ENCODE data around the gene RIT2.

RIT2 gene

DNA sequence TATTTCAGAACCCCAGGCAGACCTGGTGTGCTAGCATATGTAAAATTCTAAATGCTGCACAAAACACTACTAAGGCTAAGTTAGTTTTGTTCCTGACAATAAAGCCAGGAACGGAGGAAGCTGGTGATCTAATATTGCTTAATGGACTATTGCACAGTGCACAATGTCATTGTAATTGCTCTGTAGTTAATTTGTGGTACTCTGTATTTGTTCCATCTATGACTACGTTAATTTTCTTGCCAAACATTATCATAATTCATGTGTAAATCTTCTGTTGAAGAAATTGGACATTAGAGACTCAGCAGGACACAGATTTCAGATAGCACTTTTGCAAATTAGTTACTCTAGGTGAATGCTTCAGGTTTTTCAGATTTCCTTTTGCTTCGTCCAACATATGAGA, 232.3 kb downstream of the RIT2 start:
- Histone ChIP-seq H4K20me1 (ENCODE audit: insufficient read depth) (no peaks in the 10 kb centered on the region), H3K79me2 (ENCODE audit: insufficient read depth, low read depth) (no peaks in the 10 kb centered on the region), H3K9ac (no peak overlapping the region), H3K4me1 (ENCODE audit: low read depth, poor library complexity, severe bottlenecking) (no peaks in the 10 kb centered on the region), H3K4me3 (IDR thresholded peaks at IDR 0.05; ENCODE audit: insufficient read depth, low read depth, low read length) (no peak overlapping the region), H2AFZ (ENCODE audit: low read depth) (no peak overlapping the region), H3K36me3 (ENCODE audit: insufficient read depth) (no peaks in the 10 kb centered on the region), H3K4me2 (no peak overlapping the region), H3K27me3 (ENCODE audit: insufficient read depth, low read depth) (no peaks in the 10 kb centered on the region), H3K27ac (no peak overlapping the region)
- TF ChIP-seq, protein P1, sequence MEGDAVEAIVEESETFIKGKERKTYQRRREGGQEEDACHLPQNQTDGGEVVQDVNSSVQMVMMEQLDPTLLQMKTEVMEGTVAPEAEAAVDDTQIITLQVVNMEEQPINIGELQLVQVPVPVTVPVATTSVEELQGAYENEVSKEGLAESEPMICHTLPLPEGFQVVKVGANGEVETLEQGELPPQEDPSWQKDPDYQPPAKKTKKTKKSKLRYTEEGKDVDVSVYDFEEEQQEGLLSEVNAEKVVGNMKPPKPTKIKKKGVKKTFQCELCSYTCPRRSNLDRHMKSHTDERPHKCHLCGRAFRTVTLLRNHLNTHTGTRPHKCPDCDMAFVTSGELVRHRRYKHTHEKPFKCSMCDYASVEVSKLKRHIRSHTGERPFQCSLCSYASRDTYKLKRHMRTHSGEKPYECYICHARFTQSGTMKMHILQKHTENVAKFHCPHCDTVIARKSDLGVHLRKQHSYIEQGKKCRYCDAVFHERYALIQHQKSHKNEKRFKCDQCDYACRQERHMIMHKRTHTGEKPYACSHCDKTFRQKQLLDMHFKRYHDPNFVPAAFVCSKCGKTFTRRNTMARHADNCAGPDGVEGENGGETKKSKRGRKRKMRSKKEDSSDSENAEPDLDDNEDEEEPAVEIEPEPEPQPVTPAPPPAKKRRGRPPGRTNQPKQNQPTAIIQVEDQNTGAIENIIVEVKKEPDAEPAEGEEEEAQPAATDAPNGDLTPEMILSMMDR (conservative IDR thresholded peaks at IDR 0.05; ENCODE audit: low read depth, low read length), result no peak

DNA sequence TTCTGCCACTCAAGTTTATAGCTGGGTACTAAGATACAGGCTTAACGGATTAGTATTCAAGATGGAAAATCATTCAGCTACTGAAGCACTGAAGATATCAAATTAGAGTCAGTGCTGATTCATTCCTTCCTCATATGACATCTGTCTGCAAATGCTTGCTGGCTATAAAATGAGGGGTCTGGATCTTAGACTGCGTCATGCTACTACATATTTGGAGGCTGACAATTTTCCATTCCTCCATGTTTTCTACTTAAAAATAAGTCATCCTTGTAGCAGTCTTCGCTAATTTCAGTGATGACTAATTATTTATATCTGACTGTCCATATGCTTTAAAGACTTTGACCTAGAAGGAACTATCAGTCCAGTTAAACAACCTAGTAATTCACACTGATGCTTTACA, 233.4 kb downstream of the RIT2 start:
- Histone ChIP-seq H3K79me2 (ENCODE audit: insufficient read depth, low read depth) (no peaks in the 10 kb centered on the region), H3K36me3 (ENCODE audit: insufficient read depth) (no peaks in the 10 kb centered on the region), H3K4me2 (no peak overlapping the region), H3K27ac (no peak overlapping the region), H3K9ac (no peak overlapping the region), H4K20me1 (ENCODE audit: insufficient read depth) (no peaks in the 10 kb centered on the region), H3K27me3 (ENCODE audit: insufficient read depth, low read depth) (no peaks in the 10 kb centered on the region), H3K4me3 (IDR thresholded peaks at IDR 0.05; ENCODE audit: insufficient read depth, low read depth, low read length) (no peak overlapping the region), H2AFZ (ENCODE audit: low read depth) (no peak overlapping the region), H3K4me1 (ENCODE audit: low read depth, poor library complexity, severe bottlenecking) (no peaks in the 10 kb centered on the region)
- TF ChIP-seq, protein P1 (conservative IDR thresholded peaks at IDR 0.05; ENCODE audit: low read depth, low read length), result no peak

DNA sequence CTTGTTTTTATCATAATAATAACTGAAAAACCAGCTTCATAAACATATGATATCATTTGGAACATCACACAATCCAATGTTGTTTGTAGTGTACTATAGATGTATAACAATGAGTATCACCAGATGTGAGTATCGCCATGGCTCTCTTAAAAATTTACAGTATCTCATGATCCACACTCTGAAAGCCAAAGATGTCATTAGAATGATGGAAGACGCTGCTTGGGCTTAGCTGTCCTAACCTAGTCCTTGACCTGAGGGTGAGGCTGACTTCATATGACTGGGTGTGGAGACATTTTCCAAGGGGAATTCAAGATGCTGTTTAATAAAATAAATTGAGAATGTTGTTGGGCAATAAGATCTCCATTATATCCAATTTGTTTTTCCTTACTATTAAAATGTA, 242.6 kb downstream of the RIT2 start:
- TF ChIP-seq, protein P1 (conservative IDR thresholded peaks at IDR 0.05; ENCODE audit: low read depth, low read length), result no peak
- no peaks in the 10 kb centered on the region for H3K4me1 ChIP-seq (ENCODE audit: low read depth, poor library complexity, severe bottlenecking)
- H3K27me3 ChIP-seq (ENCODE audit: insufficient read depth, low read depth), result no peaks in the 10 kb centered on the region
- H3K36me3 ChIP-seq (ENCODE audit: insufficient read depth), result no peaks in the 10 kb centered on the region
- no peak overlapping the region for H2AFZ ChIP-seq (ENCODE audit: low read depth)
- no peaks in the 10 kb centered on the region for H3K79me2 ChIP-seq (ENCODE audit: insufficient read depth, low read depth)
- no peak overlapping the region for H3K4me2 ChIP-seq
- H3K27ac ChIP-seq, result no peak overlapping the region
- no peak overlapping the region for H3K4me3 ChIP-seq (IDR thresholded peaks at IDR 0.05; ENCODE audit: insufficient read depth, low read depth, low read length)
- H4K20me1 ChIP-seq (ENCODE audit: insufficient read depth), result no peaks in the 10 kb centered on the region
- H3K9ac ChIP-seq, result no peak overlapping the region

DNA sequence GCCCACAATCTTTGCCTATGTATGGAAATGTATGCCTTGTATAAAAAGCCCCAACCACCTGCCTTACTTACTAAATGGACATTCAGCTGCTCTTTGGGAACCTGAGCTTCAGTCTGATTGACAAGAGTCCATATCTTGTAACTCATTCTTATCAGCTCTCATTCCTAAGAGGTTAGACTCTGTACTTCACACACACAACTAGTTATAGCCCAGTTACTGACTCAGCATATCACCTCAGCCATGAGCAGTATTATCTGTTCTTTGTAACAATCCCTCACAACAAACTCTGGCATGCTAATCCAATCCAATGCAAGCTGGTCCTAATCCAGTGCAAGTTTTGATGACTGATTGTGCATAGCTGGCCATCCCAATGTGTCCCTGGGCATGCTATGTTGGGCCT, 250.6 kb downstream of the RIT2 start:
- Histone ChIP-seq H3K79me2 (ENCODE audit: insufficient read depth, low read depth) (no peaks in the 10 kb centered on the region), H3K4me1 (ENCODE audit: low read depth, poor library complexity, severe bottlenecking) (no peaks in the 10 kb centered on the region), H3K4me2 (no peak overlapping the region), H3K36me3 (ENCODE audit: insufficient read depth) (no peaks in the 10 kb centered on the region), H3K27me3 (ENCODE audit: insufficient read depth, low read depth) (no peaks in the 10 kb centered on the region), H4K20me1 (ENCODE audit: insufficient read depth) (no peaks in the 10 kb centered on the region), H3K27ac (no peak overlapping the region), H3K9ac (no peak overlapping the region), H3K4me3 (IDR thresholded peaks at IDR 0.05; ENCODE audit: insufficient read depth, low read depth, low read length) (no peak overlapping the region), H2AFZ (ENCODE audit: low read depth) (no peak overlapping the region)
- TF ChIP-seq, protein P1 (conservative IDR thresholded peaks at IDR 0.05; ENCODE audit: low read depth, low read length), result no peak

DNA sequence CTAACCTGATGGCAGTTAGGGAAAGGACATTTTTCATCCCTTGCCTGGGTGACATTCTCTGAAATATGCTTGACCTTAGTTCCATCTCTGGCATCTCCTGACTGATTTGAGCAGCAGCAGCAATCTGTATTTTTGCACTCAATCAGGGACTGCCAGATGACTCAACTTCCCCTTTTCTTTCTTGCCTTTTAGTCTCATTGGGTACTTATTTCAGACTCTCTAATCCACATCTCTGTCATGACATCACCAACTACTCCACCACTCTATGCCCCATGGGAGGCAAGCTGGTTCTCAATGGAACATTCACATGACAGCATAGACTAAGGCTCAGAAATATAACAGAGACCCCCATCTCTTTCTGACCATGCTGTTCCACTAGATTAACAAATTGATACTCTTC, 254.2 kb downstream of the RIT2 start:
- Histone ChIP-seq H3K27me3 (ENCODE audit: insufficient read depth, low read depth) (no peaks in the 10 kb centered on the region), H3K27ac (no peak overlapping the region), H3K4me3 (IDR thresholded peaks at IDR 0.05; ENCODE audit: insufficient read depth, low read depth, low read length) (no peak overlapping the region), H3K36me3 (ENCODE audit: insufficient read depth) (no peaks in the 10 kb centered on the region), H3K9ac (no peak overlapping the region), H2AFZ (ENCODE audit: low read depth) (no peak overlapping the region), H3K4me1 (ENCODE audit: low read depth, poor library complexity, severe bottlenecking) (no peaks in the 10 kb centered on the region), H4K20me1 (ENCODE audit: insufficient read depth) (no peaks in the 10 kb centered on the region), H3K79me2 (ENCODE audit: insufficient read depth, low read depth) (no peaks in the 10 kb centered on the region), H3K4me2 (no peak overlapping the region)
- TF ChIP-seq, protein P1 (conservative IDR thresholded peaks at IDR 0.05; ENCODE audit: low read depth, low read length), result no peak

All from KMS-11 (cell line).